Activated CD8-positive, alpha-beta memory T cell treated with anti-CD3 and anti-CD28 coated beads, Interleukin-2, amount 50 U/mL, for 1 hour (primary cell): Measurements from ENCODE around the gene PFKFB3.
A peak's percentile ranks its signal among the peaks of the same experiment; 100 is the strongest.
"Not testable (repeated sequence)": the region's sequence is repeated elsewhere in the genome, so short reads cannot be mapped to it uniquely, and the experiment has no call there.

Source experiments
- DNase-seq: peaks from one replicate; pipeline ENCODE4 v3.0.0-alpha.2; 2020; ENCODE audit errors: extremely low read depth

The PFKFB3 gene

DNA sequence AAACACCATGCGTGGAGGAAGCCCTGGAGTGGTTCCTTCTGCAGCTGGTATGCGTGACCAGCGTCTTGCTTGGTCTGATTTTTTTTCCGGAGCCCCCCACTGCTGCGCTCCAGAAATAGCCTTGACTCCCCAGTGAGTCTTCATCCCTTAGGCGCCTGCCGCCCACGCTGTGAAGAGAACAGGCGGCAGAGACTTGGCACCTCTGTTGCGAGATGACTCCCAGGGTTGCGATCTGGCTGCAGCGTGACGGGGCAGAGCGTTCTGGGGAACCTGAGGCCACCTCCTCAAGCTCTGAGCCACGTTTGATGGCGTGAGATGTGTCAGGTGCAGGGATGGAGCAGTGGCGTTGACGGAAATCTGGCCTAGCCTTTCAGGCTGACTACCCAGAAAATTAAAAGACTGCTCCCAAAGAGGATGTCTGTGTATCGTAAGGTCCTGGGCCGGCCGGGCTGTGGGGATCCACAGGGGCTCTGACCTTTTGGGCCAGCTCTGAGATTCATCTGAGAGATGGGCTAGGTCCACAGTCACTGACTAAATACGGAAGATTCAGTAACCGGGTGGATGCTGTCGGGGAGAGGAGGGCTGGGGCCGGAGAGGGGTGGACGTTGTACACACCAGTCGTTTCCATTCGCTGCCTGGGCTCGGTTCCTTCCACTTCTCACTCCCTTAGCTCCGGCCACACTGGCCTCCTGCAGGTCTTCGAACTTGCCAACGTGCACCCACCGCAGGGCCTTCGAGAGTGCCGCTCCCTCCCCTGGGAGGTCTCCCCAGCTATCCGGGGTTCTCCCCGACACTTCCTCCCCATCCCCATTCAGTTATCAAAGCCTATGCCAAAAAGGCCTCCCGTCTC is 33.8 kb downstream of the PFKFB3 start:
- DNase-seq: no peak

DNA sequence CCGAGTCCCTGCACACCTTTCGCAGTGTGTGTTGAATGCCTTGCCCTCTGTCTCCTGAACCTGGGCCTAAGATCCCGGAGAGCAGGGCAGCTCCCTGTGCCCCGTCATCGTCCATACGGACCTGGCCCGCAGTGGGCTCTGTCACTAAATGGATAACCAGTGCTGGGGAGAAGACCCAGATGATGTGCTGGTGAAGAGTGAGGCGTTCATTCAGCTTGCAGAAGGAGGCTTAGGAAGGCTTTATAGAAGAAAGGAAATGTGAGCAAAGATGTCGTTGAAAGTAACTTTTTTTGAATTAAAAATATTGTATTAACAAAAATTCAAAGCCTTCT is 34.4 kb downstream of the PFKFB3 start:
- DNase-seq: no peak

DNA sequence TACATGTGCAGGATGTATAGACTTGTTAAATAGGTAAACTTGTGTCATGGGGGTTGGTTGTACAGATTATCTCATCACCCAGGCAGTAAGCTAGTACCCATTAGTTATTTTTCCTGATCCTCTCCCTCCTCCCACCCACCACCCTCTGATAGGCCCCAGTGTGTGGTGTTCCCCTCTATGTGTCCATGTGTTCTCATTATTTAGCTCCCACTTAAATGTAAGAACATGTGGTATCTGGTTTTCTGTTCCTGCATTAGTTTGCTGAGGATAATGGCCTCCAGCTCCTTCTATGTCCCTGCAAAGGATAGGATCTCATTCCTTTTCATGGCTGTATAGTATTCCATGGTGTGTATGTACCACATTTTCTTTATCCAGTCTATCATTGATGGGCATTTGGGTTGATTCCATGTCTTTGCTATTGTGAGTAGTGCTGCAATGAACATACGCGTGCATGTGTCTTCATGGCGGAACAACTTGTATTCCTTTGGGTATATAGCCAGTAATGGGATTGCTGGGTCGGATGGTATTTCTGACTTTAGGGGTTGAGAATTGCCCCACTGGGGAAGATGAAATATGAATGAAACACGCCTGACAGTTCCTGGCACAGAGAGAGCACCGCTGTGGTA is 36.0 kb downstream of the PFKFB3 start:
- DNase-seq: not testable (repeated sequence)

DNA sequence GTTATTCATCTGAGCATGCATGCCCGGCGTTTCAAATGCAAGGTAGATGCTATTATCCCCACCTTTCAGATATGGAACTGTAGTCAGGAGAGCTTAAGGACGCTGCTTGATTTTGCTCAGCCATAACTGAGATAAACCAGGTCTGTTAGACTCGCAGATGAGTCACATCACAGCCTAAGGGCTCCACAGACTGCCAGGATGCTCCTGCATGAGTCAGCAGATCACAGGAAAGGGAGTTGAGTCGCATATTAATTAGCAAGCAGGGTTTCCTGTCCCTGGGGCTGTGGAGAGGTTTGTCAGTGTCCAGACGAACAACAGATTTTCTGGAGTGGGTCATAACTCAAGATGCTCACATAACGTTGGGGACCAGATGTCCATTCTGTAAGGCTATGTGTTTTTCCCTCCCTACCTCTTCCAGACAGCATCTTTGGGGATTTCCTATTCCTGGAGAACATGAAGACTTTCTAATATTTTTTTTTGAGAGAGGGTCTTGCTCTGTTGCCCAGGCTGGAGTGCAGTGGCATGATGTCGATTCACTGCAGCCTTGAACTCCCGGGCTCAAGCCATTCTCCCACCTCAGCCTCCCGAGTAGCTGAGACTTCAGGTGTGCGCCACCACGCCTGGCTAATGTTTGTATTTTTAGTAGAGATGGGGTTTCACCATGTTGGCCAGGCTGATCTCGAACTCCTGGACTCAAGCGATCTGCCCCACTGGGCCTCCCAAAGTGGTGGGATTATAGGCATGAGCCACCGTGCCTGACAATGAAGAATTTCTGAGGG is 36.7 kb downstream of the PFKFB3 start:
- DNase-seq: peak; percentile 40

DNA sequence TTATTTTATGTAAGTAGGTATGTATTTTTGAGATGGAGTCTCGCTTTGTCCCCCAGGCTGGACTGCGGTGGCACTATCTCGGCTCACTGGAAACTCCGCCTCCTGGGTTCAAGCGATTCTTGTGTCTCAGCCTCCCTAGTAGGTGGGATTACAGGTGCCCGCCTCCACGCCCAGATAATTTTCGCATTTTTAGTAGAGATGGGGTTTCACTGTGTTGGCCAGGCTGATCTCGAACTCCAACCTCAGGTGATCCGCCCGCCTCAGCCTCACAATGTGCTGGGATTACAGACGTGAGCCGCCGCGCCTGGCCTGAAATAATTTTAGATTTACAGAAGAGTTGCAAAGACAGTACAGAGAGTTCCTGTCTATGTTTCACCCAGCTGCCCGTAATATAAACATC is 37.5 kb downstream of the PFKFB3 start:
- DNase-seq: no peak

DNA sequence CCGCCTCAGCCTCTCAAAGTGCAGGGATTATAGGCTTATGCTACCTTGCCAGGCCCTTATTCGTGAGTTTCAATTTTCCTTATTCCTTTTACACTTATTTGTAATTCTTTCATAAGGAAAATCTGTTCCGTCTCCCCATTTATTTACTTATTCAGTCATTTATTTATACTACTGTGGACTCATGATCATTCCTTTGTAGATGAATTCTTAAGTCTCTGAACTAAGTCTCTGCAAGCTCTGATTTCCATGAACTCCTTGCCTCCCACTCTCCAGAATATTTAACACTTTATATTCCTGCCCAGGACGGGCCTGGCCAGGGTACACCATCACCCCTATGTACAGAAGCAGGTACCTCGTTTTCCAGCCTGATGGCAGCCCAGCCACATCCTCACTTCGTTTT is 39.4 kb downstream of the PFKFB3 start:
- no peak for DNase-seq

DNA sequence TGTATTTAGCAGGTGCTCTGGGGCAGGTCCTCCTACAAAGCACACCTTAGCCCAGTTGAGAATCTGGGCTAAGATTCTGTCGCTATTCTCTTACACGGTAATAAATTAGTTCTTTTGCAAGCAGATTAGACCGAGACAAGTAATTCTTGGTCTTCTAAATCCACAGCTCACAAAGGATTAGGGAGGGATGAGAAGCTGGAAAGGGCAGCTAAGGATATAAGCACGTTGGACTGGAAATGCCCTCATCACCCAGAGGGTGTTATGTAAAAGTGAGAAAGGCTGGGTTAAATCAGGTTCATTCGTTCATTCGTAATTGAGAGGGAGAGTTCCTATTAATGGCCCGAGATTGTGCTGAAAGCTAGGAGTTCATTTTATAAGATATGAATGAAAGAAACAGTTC is 41.8 kb downstream of the PFKFB3 start:
- DNase-seq: no peak

DNA sequence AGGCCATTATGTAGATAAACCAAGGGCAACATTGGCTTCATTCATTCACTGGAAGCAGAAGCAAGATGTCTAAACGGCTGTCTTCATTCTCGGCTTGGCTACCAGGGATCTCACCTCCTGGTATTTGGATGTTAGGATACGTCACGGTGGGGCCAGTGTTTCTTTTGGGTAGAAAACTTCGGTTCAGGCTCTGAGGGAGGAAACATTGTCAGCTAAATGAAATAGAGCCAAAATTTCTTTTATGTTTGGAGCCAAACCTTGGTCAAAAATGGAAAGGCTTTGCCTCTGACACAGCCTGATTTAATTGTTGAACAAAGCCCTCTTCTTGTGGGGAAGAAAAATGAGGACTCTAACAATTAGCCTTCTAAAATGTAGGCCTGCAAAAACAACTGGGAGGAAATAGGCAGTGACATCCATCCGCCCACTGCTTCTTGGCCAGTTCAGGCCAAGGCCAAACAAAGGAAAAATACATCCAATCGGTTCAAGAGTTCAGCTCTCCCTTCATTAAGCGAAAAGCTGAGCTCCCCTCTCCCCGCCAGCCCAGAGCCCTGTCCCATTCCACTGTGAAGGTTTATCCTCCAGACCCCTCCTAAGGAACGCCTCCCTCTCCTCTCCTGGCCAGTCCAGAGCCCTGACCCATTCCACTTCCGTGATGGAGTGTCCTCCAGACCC is 44.4 kb downstream of the PFKFB3 start:
- no peak for DNase-seq

DNA sequence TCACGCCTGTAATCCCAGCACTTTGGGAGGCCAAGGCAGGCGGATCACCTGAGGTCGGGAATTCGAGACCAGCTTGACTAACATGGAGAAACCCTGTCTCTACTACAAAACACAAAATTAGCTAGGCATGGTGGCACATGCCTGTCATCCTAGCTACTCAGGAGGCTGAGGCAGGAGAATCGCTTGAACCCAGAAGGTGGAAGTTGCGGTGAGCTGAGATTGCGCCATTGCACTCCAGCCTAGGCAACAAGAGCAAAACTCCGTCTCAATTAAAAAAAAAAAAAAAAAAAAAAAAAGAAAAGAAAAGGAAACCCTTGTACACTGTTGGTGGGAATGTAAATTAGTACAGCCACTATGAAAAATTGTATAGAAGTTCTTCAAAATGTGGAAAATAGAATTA is 46.2 kb downstream of the PFKFB3 start:
- not testable (repeated sequence) for DNase-seq

DNA sequence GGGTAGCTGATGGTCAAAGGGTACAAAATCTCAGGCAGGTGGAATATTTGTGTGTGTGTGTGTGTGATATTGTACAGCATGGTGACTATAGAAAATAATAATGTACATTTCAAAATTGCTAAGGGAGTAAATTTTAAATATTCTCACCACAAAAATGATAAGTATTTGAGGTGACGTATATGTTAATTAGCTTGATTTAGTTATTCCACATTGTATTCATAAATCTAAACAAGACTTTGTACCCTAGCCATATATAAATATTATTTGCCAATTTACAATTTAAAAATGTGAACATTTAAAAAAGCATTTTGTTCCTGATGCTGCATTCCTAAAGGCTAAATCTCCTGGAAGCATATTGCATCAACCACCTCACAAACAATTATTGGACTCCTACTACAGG is 47.0 kb downstream of the PFKFB3 start:
- DNase-seq: no peak

DNA sequence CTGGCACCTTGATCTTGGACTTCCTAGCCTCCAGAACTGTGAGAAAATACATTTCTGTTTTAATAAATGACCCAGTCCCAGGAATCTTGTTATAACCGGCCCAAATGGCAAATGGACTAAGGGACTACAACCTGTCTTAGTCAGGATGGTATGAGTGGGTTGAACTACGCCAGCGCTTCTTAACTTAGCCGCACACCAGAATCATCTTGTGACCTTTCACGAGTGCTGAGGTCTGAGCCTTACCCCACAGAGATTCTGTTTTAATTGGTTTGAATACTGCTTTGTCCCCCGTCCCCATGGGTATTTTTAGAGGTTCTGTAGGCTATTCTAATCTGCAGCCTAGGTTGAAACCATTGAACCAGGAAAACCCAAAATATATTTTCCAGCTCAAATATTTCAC is 48.0 kb downstream of the PFKFB3 start:
- no peak for DNase-seq

DNA sequence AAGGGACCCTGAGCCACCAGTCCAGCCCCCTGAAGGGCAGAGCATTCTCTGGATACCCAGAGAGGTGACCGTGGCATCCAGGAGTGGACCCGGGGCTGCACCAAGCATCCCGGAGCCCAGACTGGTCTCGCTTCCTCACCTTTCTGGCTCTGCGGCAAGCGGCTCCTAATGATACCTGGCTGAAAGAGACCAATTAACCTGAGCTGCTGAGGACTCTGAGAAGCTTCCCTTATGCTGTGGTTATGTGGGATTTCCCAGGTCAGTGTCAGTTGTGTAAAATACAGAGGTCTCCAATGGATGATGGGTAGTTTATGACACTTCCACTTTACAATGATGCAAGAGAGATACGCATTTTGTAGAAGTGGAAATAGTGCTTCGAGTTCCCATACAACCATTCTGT is 51.5 kb downstream of the PFKFB3 start:
- DNase-seq: no peak

DNA sequence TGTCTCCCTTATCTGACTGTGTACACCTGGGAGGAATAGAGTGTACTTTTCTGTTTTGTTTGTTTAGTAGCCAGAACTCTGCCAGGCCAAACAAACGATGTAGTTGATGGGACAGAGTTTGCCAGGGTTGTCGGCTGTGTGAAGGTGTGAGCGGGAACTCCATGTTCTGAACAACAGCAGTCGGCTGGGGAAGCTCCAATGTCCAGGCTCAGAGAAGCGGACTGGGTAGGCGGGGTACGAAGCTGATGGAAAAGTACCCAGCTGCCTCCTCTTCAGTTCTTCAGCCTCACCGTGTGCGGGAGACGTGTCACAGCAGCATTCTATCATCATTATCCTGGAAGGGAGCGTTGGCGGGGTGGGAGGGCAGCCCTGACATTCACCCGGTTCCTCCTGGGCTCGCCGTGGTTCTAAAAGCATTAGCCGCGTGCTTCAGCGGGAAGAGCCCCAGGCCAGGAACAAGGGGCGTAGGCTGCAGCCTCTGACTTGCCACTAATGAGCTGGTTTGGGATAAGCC is 52.9 kb downstream of the PFKFB3 start:
- no peak for DNase-seq

DNA sequence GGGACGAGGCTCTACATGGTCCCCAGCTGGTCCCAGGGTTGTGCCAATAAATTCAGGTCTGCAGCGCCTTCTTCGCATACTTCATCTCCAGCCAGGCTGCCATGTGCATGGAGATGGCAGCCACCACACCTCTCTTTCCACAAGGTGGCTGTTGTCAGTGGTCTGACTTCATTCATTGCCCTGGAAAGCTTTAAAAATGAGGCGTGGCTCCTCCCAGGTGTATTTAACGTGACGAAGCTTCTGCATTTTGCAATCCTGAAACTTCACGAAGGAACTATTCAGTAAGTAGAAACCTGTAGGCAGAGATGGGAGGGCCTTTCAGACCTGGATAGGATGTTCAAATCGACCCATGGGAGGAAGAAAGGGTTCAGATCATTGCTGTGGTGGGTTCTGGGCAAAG is 53.7 kb downstream of the PFKFB3 start:
- no peak for DNase-seq

DNA sequence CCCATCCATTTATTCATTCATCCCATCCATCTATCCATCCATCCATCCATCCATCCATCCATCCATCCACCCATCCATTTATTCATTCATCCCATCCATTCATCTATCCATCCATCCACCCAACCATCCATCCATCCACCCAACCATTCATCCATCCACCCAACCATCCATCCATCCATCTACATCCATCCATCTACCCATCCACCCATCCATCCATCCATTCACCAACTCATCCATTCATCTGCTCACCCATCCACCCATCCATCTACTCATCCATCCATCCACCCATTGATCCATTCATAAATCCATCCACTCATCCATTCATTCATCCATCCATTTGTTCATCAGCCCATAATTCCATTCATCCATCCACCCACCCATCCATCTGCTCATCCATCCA is 56.4 kb downstream of the PFKFB3 start:
- no peak for DNase-seq

DNA sequence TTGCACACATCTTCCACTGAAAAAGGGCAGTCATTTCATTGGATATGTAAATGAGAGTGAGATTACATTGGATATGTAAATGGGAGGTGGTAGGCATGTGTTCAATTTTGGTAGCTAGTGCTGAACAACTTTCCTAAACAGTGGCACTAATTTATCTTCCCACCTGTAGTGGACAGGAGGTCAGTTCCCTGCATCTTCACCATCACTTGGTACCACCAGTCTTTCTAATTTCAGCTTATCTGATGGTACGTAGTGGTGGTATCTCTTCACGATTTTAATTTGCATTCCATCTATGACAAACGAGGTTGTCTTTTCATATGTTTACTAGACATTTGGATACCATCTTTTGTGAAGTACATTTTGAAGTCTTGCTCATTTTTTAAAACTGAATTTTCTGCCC is 58.1 kb downstream of the PFKFB3 start:
- no peak for DNase-seq

DNA sequence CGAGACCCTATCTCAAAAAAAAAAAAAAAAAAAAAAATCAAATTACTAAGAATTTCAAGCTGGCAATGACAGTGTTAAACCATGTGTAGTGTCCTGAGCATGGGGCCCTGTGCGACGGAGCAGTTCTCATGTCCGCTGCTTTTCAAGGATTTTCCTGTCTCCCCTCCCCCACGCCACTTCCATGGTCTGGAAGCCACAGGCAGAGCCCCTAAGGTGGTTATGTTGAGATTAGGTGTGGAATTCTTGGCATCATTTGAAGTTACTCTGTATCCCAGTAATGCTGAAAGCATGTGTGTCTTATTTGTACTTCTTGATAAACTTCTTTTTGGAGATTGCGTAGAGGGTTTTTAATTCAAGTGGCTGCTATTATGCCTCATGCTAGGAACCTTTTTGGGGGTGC is 65.2 kb downstream of the PFKFB3 start:
- no peak for DNase-seq

DNA sequence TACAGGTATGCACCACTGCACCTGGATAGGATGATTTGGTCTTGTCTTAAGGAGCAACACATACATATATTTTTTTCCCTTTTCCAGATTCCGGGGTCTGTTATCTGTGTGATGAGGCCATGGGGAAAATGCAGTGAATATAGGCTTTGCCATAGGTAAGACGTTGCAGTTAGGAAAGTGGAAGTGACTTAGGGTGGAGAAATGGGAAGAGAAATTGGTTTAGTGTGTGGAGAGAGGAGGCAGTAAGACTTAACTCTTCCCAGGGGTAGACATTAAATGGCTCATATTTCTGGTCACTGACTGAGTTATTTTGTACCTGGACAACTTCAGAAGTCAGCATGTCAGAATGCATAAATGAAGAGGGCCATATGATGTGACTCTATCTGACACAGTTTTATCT is 66.7 kb downstream of the PFKFB3 start:
- DNase-seq: no peak

DNA sequence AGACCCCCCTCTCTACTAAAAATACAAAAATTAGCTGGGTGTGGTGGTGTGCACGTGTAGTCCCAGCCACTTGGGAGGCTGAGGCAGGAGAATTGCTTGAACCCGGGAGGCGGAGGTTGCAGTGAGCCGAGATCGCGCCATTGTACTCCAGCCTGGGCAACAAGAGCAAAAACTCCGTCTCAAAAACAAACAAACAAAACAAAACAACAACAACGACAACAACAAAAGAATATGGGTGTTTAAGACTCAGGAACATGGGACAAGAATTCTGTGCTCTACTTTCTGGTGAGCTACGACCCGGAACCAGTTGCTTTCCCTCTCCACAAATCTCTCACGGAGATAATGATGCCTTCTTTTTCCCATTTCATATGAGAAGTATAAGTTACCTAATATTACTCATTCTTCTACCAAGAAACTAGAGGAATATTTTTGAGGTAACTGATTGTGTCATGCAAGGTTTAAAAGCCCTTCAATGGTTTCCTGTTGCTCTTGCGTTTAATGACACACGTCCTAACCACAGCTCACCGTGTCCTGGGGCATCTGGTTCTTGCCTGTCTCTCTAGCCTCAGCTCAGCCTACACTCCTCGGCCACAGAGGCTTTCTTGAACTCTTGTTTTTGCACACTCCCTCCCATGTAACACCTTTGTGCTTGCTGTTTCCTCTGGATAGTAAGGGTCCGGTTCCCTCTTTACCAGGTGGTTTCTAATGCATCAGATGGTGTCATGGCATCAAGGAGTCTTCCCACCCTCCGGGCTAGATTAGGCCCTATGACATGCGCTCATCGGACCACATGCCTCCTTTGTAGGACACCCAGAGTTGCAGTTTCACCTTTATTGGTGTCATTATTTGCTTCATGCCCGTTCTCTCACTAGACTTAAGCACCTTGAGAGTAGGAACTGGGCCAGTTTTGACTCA is 67.5 kb downstream of the PFKFB3 start:
- peak; percentile 71 for DNase-seq

DNA sequence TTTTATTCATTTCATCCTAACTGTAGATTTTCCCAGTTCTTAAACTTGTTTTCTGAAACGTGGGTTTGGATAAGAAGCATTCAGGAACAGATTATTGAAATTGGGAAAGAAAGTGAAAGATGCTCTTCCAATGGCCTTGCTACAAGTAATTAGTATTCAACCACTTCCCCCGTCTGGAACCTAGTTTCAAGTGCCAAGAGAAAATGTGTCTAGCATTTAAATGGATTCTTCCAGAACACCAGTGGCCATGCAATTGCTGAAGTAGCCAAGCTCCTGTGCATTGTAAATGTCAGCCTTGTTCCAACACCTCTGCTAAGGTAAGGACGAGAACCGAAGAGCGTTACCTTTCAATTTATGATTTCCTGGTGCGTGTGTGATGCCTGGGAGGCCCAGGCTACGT is 68.2 kb downstream of the PFKFB3 start:
- DNase-seq: no peak

DNA sequence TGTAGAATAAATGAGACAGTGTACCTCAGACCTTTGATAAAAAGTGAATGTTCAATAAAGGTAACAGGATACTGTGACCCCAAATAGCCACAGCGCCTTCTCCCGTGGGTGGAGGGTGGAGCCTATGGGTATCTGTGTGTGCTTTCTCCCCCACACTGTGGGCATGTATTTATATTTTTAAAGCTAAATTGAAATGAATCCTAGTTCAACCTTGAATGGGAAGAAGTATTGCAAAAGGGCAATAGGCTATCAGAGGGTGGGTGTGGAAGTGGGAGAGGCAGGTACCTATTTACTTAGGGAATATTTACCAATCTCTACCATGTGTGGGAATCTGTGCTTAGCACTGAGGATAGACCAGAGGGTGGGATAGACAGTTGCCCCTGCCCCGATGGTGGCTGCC is 68.9 kb downstream of the PFKFB3 start:
- no peak for DNase-seq
